H1 (cell line): ENCODE results near the gene KDM8. TPM values are rescaled to one million over a fixed set of nuclear protein-coding genes. Genes with fewer than 3 reads are reported as not detected.

Source experiments
- CTCF ChIA-PET: fragments of 300-600 bp; sonication (Branson Sonifier 250); formaldehyde crosslinking; loops from one replicate; lab custom pipeline; 2021; ENCODE audit not compliant: partially characterized antibody; lab: Charles Lee
- POLR2A ChIA-PET: fragments of 300-600 bp; sonication (Branson Sonifier 250); formaldehyde crosslinking; loops from one replicate; lab custom pipeline; 2021; ENCODE audit warnings: inconsistent platforms; ENCODE audit not compliant: partially characterized antibody; lab: Charles Lee
- DNase-seq, 2 experiments: peaks; one replicate each; pipeline versions ENCODE4 v3.0.0 to v3.0.0-alpha.2; 2010 to 2022; ENCODE audit warnings: low spot score in 2 of 2, low read depth in 1 of 2, mixed read lengths in 1 of 2
- FAIRE-seq: peaks from 2 replicates; lab custom pipeline; 2011; peaks lifted over from hg19 to GRCh38; lab: Jason Lieb, UNC
- H2AFZ ChIP-seq: 2 replicates; pipeline ENCODE4 v1.8.1; 2012; ENCODE audit warnings: low read length, inconsistent platforms
- H2AK5ac ChIP-seq: 2 replicates; pipeline ENCODE4 v1.6.1; 2013; ENCODE audit warnings: low read depth, low read length
- H2BK120ac ChIP-seq: replicated peaks from 2 replicates; pipeline ENCODE3; 2013; ENCODE audit warnings: low read depth, low read length, inconsistent platforms
- H2BK12ac ChIP-seq: 2 replicates; pipeline ENCODE4 v1.6.1; 2013; ENCODE audit warnings: low read depth, low read length
- H2BK15ac ChIP-seq: 2 replicates; pipeline ENCODE4 v1.6.1; 2013; ENCODE audit warnings: low read length
- H2BK20ac ChIP-seq: 2 replicates; pipeline ENCODE4 v1.6.1; 2013; ENCODE audit warnings: low read length
- H2BK5ac ChIP-seq: 2 replicates; pipeline ENCODE4 v1.6.1; 2013; ENCODE audit warnings: low read depth, low read length
- H3K14ac ChIP-seq: 2 replicates; pipeline ENCODE4 v1.6.1; 2013; ENCODE audit warnings: inconsistent platforms; ENCODE audit not compliant: insufficient read length
- H3K18ac ChIP-seq: 2 replicates; pipeline ENCODE4 v1.6.1; 2013; ENCODE audit warnings: low read length; ENCODE audit errors: extremely low read depth
- H3K23ac ChIP-seq: 2 replicates; pipeline ENCODE4 v1.6.1; 2013; ENCODE audit warnings: inconsistent platforms; ENCODE audit not compliant: insufficient read length
- H3K23me2 ChIP-seq: 2 replicates; pipeline ENCODE4 v1.6.1; 2013; ENCODE audit warnings: low read depth, low read length
- H3K27ac ChIP-seq: 2 replicates; pipeline ENCODE4 v1.6.1; 2011; ENCODE audit warnings: low read depth, low read length, inconsistent platforms
- H3K27me3 ChIP-seq, 4 experiments: replicated peaks in 1 of 4; 1 replicate in 1 of 4; 2 replicates in 3 of 4; pipeline versions ENCODE4 v1.6.1 to v1.8.1; 2011 to 2013; ENCODE audit warnings: low read length in 3 of 4, mild to moderate bottlenecking in 3 of 4, inconsistent platforms in 2 of 4, mixed read lengths in 2 of 4, moderate library complexity in 1 of 4; ENCODE audit not compliant: control insufficient read depth in 3 of 4, insufficient read depth in 3 of 4; ENCODE audit errors: extremely low read depth in 1 of 4
- H3K36me3 ChIP-seq, 4 experiments: 2 replicates each; pipeline versions ENCODE4 v1.6.1 to v1.8.1; 2011 to 2013; ENCODE audit warnings: mild to moderate bottlenecking in 4 of 4, low read length in 3 of 4, moderate library complexity in 2 of 4, control low read depth in 1 of 4, inconsistent platforms in 1 of 4; ENCODE audit not compliant: insufficient read depth in 4 of 4, control insufficient read depth in 2 of 4
- H3K4ac ChIP-seq: replicated peaks from 2 replicates; pipeline ENCODE3; 2013; ENCODE audit warnings: low read length, low read depth, mixed read lengths, inconsistent platforms; ENCODE audit not compliant: insufficient read length
- H3K4me1 ChIP-seq, 4 experiments: replicated peaks in 1 of 4; 1 replicate in 1 of 4; 2 replicates in 3 of 4; pipeline versions ENCODE4 v1.6.1 to v1.8.1; 2011 to 2013; ENCODE audit warnings: low read length in 3 of 4, inconsistent platforms in 2 of 4, mixed read lengths in 1 of 4; ENCODE audit not compliant: insufficient read depth in 4 of 4, control insufficient read depth in 3 of 4
- H3K4me2 ChIP-seq, 2 experiments: 2 replicates each; pipeline versions ENCODE4 v1.6.1 to v1.8.1; 2011 to 2013; ENCODE audit warnings: low read depth in 2 of 2, low read length in 2 of 2, control low read depth in 1 of 2, inconsistent platforms in 1 of 2, mild to moderate bottlenecking in 1 of 2; ENCODE audit not compliant: insufficient read depth in 1 of 2
- H3K4me3 ChIP-seq, 4 experiments: fragments of 200-600, 300-600 bp in 1 of 4; sonication (generic), shearing (Covaris generic), sonication (Bioruptor Twin) in 1 of 4; 2 replicates each; pipeline versions ENCODE4 v1.5.1 to v1.8.1; 2011 to 2016; ENCODE audit warnings: low read length in 4 of 4, low read depth in 3 of 4, control low read depth in 2 of 4, inconsistent platforms in 2 of 4, mild to moderate bottlenecking in 2 of 4, mixed read lengths in 1 of 4, moderate library complexity in 1 of 4; ENCODE audit not compliant: insufficient read depth in 2 of 4; ENCODE audit errors: extremely low read depth in 1 of 4
- H3K56ac ChIP-seq: replicated peaks from 2 replicates; pipeline ENCODE3; 2013; ENCODE audit warnings: low read depth, mild to moderate bottlenecking, mixed read lengths, low read length, inconsistent platforms; ENCODE audit not compliant: insufficient read length
- H3K79me1 ChIP-seq: 2 replicates; pipeline ENCODE4 v1.6.1; 2013; ENCODE audit warnings: low read depth, low read length, control low read depth
- H3K79me2 ChIP-seq, 2 experiments: 2 replicates each; pipeline versions ENCODE4 v1.6.1 to v1.8.1; 2012 to 2013; ENCODE audit warnings: low read length in 2 of 2, mild to moderate bottlenecking in 2 of 2, inconsistent platforms in 1 of 2; ENCODE audit not compliant: insufficient read depth in 2 of 2, control insufficient read depth in 1 of 2
- H3K9ac ChIP-seq, 4 experiments: replicated peaks in 1 of 4; 1 replicate in 1 of 4; 2 replicates in 3 of 4; pipeline versions ENCODE4 v1.6.1 to v1.8.1; 2011 to 2013; ENCODE audit warnings: low read depth in 3 of 4, low read length in 3 of 4, control low read depth in 2 of 4, mild to moderate bottlenecking in 2 of 4, moderate library complexity in 2 of 4, inconsistent platforms in 1 of 4; ENCODE audit errors: extremely low read depth in 1 of 4
- H3K9me3 ChIP-seq, 2 experiments: 2 replicates each; pipeline versions ENCODE4 v1.6.1 to v1.8.1; 2012 to 2013; ENCODE audit warnings: mild to moderate bottlenecking in 2 of 2, moderate library complexity in 2 of 2, control low read depth in 1 of 2, inconsistent platforms in 1 of 2, low read depth in 1 of 2, low read length in 1 of 2, mixed read lengths in 1 of 2; ENCODE audit not compliant: insufficient read depth in 2 of 2
- H4K20me1 ChIP-seq, 2 experiments: replicated peaks in 1 of 2; 2 replicates each; pipeline versions ENCODE3 to v1.8.1; 2011 to 2013; ENCODE audit warnings: inconsistent platforms in 2 of 2, low read length in 2 of 2, mild to moderate bottlenecking in 1 of 2; ENCODE audit not compliant: insufficient read depth in 2 of 2, control insufficient read depth in 1 of 2
- H4K5ac ChIP-seq: 2 replicates; pipeline ENCODE4 v1.6.1; 2013; ENCODE audit warnings: low read length, low read depth, mixed read lengths, inconsistent platforms; ENCODE audit not compliant: insufficient read length
- H4K8ac ChIP-seq: 2 replicates; pipeline ENCODE4 v1.8.0; 2013; ENCODE audit warnings: mild to moderate bottlenecking, moderate library complexity, low read length, inconsistent platforms; ENCODE audit not compliant: insufficient read depth; ENCODE audit errors: extremely low read depth
- H4K91ac ChIP-seq: replicated peaks from 2 replicates; pipeline ENCODE3; 2013; ENCODE audit warnings: low read length, mixed read lengths, inconsistent platforms; ENCODE audit not compliant: insufficient read length
- ASH2L ChIP-seq: fragments of 200-600, 300-600 bp; sonication (generic); IDR thresholded peaks from one replicate; pipeline ENCODE4 v1.7.1; 2017; ENCODE audit warnings: low read length
- ATF2 ChIP-seq: IDR thresholded peaks from 2 replicates; pipeline ENCODE4 v1.6.1; 2012; ENCODE audit warnings: low read length, inconsistent platforms
- CBX8 ChIP-seq: fragments of 300-800, 300-1000 bp; sonication (generic); IDR thresholded peaks from 2 replicates; pipeline ENCODE4 v1.7.1; 2016; ENCODE audit warnings: low read depth, low read length, borderline replicate concordance
- E2F6 ChIP-seq: IDR thresholded peaks from 2 replicates; pipeline ENCODE4 v1.6.1; 2012; ENCODE audit warnings: inconsistent platforms
- EP300 ChIP-seq, 2 experiments: IDR thresholded peaks; 1 replicate in 1 of 2; 2 replicates in 1 of 2; pipeline ENCODE4 v1.6.1; 2011 to 2012; ENCODE audit warnings: low read depth in 2 of 2, low read length in 2 of 2, mild to moderate bottlenecking in 2 of 2, borderline replicate concordance in 1 of 2, inconsistent platforms in 1 of 2, moderate library complexity in 1 of 2
- PHF8 ChIP-seq: fragments of 200-600 bp; sonication (generic); conservative IDR thresholded peaks from 2 replicates; pipeline ENCODE4 v1.7.1; 2012; ENCODE audit warnings: low read depth, mild to moderate bottlenecking, inconsistent platforms, low read length, moderate library complexity
- POLR2A ChIP-seq, 2 experiments: IDR thresholded peaks; 1 replicate in 1 of 2; 2 replicates in 1 of 2; pipeline ENCODE4 v1.6.1; 2011; ENCODE audit warnings: low read depth in 2 of 2, low read length in 2 of 2, mild to moderate bottlenecking in 2 of 2; ENCODE audit errors: control extremely low read depth in 1 of 2
- RAD21 ChIP-seq, 2 experiments: IDR thresholded peaks in 1 of 2; conservative IDR thresholded peaks in 1 of 2; 2 replicates each; pipeline ENCODE4 v1.6.1; 2011; ENCODE audit warnings: low read depth in 2 of 2, low read length in 2 of 2, improper control_type of control experiment in 1 of 2, inconsistent platforms in 1 of 2, mild to moderate bottlenecking in 1 of 2, moderate library complexity in 1 of 2
- TAF7 ChIP-seq: optimal IDR thresholded peaks from 2 replicates; pipeline ENCODE3; 2011; ENCODE audit warnings: low read depth, mild to moderate bottlenecking, inconsistent platforms, low read length, moderate library complexity, borderline replicate concordance
- TCF12 ChIP-seq: IDR thresholded peaks from 2 replicates; pipeline ENCODE4 v1.6.1; 2011; ENCODE audit warnings: low read depth, mild to moderate bottlenecking, low read length
- YY1 ChIP-seq: IDR thresholded peaks from 2 replicates; pipeline ENCODE4 v1.6.1; 2011; ENCODE audit warnings: low read depth, mild to moderate bottlenecking, low read length
- WGBS, 2 experiments: shearing (Covaris generic) in 1 of 2; methylation state at CpG; one replicate each; pipeline versions ENCODE4 v1.1.6 to v1.1.7; 2013 to 2015; ENCODE audit warnings: low lambda C conversion rate in 2 of 2, mixed read lengths in 2 of 2, inconsistent platforms in 1 of 2, low coverage in 1 of 2, missing lambda C conversion rate in 1 of 2; ENCODE audit not compliant: insufficient replicate concordance in 2 of 2, insufficient coverage in 1 of 2, insufficient read length in 1 of 2; ENCODE audit errors: extremely low coverage in 1 of 2, missing lambda C conversion rate in 1 of 2; 5-methylcytosine and 5-hydroxymethylcytosine counted together
- polyA plus RNA-seq, 7 experiments: library from polyadenylated mRNA; depleted of rRNA in 3 of 7; stranded (reverse) in 5 of 7; unstranded in 2 of 7; fragments of >200 nt in 5 of 7; fragments of 200-250 nt in 2 of 7; gene quantifications; 1 replicate in 5 of 7; 2 replicates in 1 of 7; 4 replicates in 1 of 7; pipeline versions ENCODE4 v1.2.1 to v1.2.3, GENCODE V29; 2011 to 2013; ENCODE audit warnings: missing spikeins in 2 of 7, mixed read lengths in 2 of 7
- total RNA-seq: library from RNA; stranded (reverse); fragmentation: NEBNext Ultra II Directional; extraction: Animal tissue kit (Norgen Biotek cat#: 25700); gene quantifications from 2 replicates; pipeline ENCODE4 v1.2.1, GENCODE V29; 2021

Gene KDM8
- total and polyA plus RNA-seq, 2 of the 8 experiments (the other 6 are each of a cell fraction or from before 2014, with no cell fraction given), result 10.3 to 12.8 TPM

- Histone ChIP-seq H4K5ac (no peak overlapping the region), H3K79me2 (no peaks in the 10 kb centered on the region), H2BK5ac (no peak overlapping the region), H3K9ac (no peak overlapping the region), H3K4ac (no peak overlapping the region), H3K23me2 (no peaks in the 10 kb centered on the region), H3K9me3 (no peaks in the 10 kb centered on the region), H3K4me2 (no peak overlapping the region), H3K23ac (no peak overlapping the region), H2AK5ac (no peak overlapping the region), H3K4me1 (no peaks in the 10 kb centered on the region), H4K20me1 (peaks cover 0 to 2% of the 10 kb centered on the region in 2 experiments), H3K56ac (no peak overlapping the region), H3K27ac (no peak overlapping the region), H3K4me3 (no peak overlapping the region), H2AFZ (no peak overlapping the region), H2BK120ac (no peak overlapping the region), H3K14ac (no peak overlapping the region), H3K36me3 (peaks cover 0 to 5% (median 0%) of the 10 kb centered on the region in 4 experiments; a peak in 1 of 8 replicates), H4K8ac (no peak overlapping the region), H2BK20ac (no peak overlapping the region), H4K91ac (no peak overlapping the region), H2BK15ac (no peak overlapping the region), H3K18ac (no peak overlapping the region), H3K79me1 (0 out of 2 replicates have a peak, but pooled peaks cover 3% of the 10 kb centered on the region), H2BK12ac (no peak overlapping the region), H3K27me3 (no peaks in the 10 kb centered on the region)
- DNase-seq, result no peak
- ChIA-PET POLR2A (interaction anchor here (2.2 kb wide), 1 partner anchor 15 kb away, joined by 6 read pairs; no protein-coding TSS in a partner anchor), CTCF (interaction anchor here (0.8 to 0.9 kb wide), 2 partner anchors 9 to 16 kb away, joined by 4 read pairs; no protein-coding TSS in a partner anchor)
- 94% methylated on average over 9 of the region's 9 CpGs; no CpG with 5 or more reads in 1 of the 2 experiments for WGBS, 2 experiments
- no peak for FAIRE-seq
- no peak for TF ChIP-seq PHF8
- TF ChIP-seq TCF12, result no peak
- no peak for TF ChIP-seq CBX8
- no peak for TF ChIP-seq POLR2A (IDR thresholded peaks at IDR 0.05; ENCODE audit: control extremely low read depth in 1 of 2, low read depth in 2 of 2, low read length in 2 of 2)
- no peak for TF ChIP-seq ATF2
- no peak for TF ChIP-seq ASH2L
- no peak for TF ChIP-seq EP300 (IDR thresholded peaks at IDR 0.05; ENCODE audit: borderline replicate concordance in 1 of 2, low read depth in 2 of 2, low read length in 2 of 2)
- no peak for TF ChIP-seq E2F6
- no peak for TF ChIP-seq YY1
- no peak for TF ChIP-seq TAF7
- no peak for TF ChIP-seq RAD21 (IDR thresholded peaks at IDR 0.05 in 1 of 2, conservative IDR thresholded peaks at IDR 0.05 in 1 of 2; ENCODE audit: low read depth in 2 of 2, low read length in 2 of 2)
Measured at GRCh38 chr16:27218756-27219155, 15.4 kb downstream of the KDM8 start.
